GM12892 (cell line): ENCODE results near the gene GCLC.
A peak's percentile ranks its signal among the peaks of the same experiment; 100 is the strongest.
"Not testable (repeated sequence)": the region's sequence is repeated elsewhere in the genome, so short reads cannot be mapped to it uniquely, and the experiment has no call there.

Source experiments
- DNase-seq: peaks from one replicate; pipeline ENCODE4 v3.0.0; 2011; ENCODE audit not compliant: insufficient read length
- FAIRE-seq: peaks from 2 replicates; lab custom pipeline; 2011; peaks lifted over from hg19 to GRCh38; lab: Jason Lieb, UNC
- POLR2A ChIP-seq: IDR thresholded peaks from 2 replicates; pipeline ENCODE4 v1.6.1; 2011; ENCODE audit warnings: low read depth, low read length, control low read depth
- POLR2AphosphoS5 ChIP-seq: IDR thresholded peaks from 2 replicates; pipeline ENCODE4 v1.6.1; 2011; ENCODE audit warnings: low read depth, low read length, control low read depth
- TAF1 ChIP-seq: IDR thresholded peaks from 2 replicates; pipeline ENCODE4 v1.6.1; 2011; ENCODE audit warnings: low read depth, mild to moderate bottlenecking, control low read depth, low read length, borderline replicate concordance

The GCLC gene

DNA sequence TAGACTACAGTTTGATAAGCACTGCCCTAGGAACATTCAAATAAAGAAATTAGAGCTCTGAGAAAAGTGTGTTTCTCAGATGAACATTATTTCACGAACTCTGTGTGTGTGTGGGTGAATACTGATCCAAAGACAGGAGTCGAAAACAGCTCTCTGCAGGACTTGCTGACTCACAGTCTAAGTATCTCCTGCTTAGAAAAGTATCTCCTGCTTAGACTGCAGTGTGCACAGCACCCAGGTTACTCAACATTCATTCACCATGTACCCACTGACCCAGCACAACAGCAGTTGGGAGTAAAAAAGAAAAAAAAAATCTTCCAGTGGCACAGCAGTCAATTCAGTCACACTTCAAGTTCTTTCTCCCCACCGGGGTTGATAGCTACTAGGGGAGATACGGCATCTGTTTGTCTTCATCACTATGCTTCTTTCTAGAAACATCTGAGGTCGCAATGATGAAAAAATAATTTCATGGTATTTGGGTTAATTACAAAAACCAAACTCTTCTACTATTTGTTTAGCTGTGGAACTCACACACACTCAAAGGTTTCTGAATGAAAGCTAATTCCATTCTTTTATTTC, 48.0 kb downstream of the GCLC start:
- no peak for DNase-seq
- no peak for FAIRE-seq
- TF ChIP-seq POLR2AphosphoS5 = no peak
- TF ChIP-seq POLR2A = no peak
- TF ChIP-seq TAF1 = no peak

DNA sequence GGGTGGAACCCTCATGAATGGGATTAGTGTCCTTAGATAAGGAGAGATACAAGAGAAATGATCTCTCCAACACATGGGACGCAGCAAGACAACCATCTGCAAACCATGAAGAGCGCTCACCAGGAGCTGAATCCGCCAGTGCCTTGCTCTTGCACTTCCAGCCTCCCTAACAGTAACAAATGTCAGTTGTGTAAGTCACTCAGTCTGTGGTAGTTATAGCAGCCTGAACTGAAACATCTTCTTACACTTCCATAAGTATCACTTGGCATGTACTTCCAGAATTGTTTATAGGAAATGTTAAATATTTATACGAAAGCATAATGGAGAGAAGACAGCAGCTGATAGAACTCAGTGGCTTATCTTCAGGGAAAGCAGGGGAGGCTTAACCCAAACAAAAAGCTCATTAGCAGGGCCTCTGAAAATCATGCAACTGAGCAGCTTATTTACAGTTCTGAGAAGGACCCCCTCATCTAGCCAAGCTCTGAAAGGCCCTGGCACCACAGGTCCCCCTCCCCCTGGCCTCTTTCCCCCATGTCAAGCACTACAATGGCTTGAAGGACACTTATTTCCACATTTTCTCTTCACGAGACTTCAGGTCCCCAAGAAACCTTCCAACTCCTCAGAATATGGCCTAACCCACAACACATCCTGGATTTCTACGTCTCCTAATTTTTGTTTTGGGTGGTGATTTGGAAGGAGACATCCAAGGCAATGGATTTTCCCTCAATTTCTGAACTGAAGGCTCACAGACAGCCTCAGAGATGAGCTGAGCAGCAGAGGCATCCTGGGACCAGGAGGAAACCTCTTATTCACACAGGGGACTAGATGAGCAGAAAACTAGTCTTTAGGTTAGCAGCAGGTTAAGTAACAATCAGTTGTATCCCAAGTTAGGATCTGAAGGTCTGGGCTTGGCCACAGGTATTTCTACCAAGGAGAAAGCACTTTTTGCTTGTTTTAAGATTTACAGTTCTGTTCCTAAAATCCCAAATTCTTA, 49.1 kb downstream of the GCLC start:
- FAIRE-seq = no peak
- no peak for DNase-seq
- TF ChIP-seq TAF1 (no peak), POLR2A (no peak)

DNA sequence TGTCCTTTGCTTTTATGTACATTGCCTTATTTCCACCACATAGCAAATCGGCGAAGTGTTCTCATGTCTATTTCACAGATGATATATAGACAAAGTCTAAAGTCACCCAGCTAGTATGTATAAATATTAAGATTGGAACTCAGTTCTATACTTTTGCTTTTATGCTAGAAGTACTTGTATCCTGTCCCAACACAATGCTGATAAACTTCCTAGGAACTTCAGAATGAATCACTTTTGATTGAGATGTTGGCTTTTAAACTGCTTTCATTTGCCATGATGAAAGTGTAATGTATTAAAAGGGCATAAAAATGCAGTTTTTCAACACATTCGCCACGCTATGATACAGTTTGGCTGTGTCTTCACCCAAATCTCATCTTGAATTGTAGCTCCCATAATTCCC, 50.8 kb downstream of the GCLC start:
- FAIRE-seq (no peak), DNase-seq (no peak)

GRCh38 chr6:53493635-53494025, 51.3 kb downstream of the GCLC start:
- no peak for TF ChIP-seq TAF1
- no peak for TF ChIP-seq POLR2AphosphoS5
- TF ChIP-seq POLR2A = no peak
- DNase-seq = no peak
- FAIRE-seq = no peak

More for the DNA sequence above, 50.8 kb downstream of the GCLC start:
- TF ChIP-seq POLR2A (no peak), POLR2AphosphoS5 (no peak), TAF1 (no peak)

- DNase-seq (no peak), FAIRE-seq (no peak)
- TF ChIP-seq POLR2A (no peak), POLR2AphosphoS5 (no peak), TAF1 (no peak)
Observed at GRCh38 chr6:53492860-53493634, 51.9 kb downstream of the GCLC start.

DNA sequence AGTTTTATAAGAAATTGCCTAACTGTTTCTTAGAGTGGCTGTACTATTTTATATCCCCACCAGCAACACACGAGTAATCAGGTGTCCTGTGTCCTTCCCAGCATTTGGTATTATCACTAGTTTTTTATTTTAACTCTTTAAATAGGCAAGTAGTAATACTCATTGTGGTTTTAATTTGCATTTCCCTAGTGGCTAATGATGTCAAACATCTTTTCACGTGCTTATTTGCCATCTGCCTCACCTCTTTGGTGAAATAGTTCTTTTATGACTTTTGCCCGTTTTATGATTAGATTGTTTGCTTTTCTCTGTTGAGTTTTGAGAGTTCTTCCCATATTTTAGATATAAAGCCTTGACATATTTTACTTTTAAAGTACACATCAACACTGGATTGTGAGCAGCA, 57.8 kb downstream of the GCLC start:
- no peak for FAIRE-seq
- TF ChIP-seq POLR2AphosphoS5 = no peak
- no peak for TF ChIP-seq TAF1
- no peak for TF ChIP-seq POLR2A
- DNase-seq = no peak

DNA sequence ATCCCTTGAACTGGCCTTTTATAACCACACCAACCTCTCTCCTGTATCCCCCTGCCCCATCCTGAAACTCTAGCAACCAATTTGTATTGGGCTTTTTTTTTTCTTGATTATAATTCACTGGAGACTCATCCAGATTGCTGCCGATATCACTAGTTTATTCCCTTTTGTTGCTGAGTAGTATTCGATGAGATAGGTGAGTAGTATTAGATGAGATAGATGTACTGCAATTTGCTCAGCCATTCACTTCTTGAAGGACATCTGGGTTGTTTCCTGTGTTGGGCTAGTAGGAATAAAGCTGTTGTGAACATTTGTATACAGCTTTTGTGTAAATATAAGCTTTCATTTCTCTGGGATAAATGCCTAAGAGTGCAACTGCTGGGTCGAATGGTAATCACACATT, 58.2 kb downstream of the GCLC start:
- TF ChIP-seq POLR2A = no peak
- no peak for TF ChIP-seq TAF1
- no peak for TF ChIP-seq POLR2AphosphoS5
- FAIRE-seq (no peak), DNase-seq (no peak)

DNA sequence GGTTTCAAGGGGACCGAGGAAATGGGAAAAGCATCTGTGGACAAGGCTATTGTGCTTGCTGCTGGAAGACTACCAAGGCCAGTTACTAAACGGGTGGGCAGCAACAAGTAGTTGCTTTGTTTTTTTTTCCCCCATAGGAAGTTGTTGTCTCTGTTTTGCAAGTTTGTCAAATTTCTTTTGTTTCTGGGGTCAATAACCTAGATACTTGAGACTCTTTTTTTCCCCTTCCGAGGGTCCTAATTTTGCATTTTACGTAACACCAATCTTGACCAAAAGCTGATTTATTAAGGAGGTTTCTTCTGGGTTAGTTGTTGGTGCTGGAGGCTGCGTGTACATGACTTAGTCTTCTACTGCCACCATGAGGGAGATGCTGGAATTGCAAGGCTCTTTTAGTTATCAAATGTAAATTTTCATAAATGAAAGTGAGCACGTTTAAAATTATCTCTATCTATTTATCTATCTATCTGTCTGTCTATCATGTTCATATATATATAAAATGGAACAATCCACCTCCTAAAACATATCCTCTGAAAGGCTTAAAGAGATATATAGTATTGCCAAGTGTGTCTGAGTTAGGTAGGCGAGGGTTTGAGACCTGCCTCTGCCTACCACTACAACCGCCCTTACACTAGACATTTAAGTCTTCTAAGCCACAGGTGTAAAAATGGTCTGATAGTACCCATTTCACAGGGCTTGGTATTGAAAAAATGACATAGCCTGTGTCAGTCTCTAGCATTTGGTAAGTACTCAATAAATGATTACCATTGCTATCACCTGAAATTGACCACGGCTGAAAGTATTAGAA, 60.2 kb downstream of the GCLC start:
- FAIRE-seq = peak; percentile 46
- no peak for TF ChIP-seq POLR2A
- TF ChIP-seq POLR2AphosphoS5 = no peak
- DNase-seq = no peak

DNA sequence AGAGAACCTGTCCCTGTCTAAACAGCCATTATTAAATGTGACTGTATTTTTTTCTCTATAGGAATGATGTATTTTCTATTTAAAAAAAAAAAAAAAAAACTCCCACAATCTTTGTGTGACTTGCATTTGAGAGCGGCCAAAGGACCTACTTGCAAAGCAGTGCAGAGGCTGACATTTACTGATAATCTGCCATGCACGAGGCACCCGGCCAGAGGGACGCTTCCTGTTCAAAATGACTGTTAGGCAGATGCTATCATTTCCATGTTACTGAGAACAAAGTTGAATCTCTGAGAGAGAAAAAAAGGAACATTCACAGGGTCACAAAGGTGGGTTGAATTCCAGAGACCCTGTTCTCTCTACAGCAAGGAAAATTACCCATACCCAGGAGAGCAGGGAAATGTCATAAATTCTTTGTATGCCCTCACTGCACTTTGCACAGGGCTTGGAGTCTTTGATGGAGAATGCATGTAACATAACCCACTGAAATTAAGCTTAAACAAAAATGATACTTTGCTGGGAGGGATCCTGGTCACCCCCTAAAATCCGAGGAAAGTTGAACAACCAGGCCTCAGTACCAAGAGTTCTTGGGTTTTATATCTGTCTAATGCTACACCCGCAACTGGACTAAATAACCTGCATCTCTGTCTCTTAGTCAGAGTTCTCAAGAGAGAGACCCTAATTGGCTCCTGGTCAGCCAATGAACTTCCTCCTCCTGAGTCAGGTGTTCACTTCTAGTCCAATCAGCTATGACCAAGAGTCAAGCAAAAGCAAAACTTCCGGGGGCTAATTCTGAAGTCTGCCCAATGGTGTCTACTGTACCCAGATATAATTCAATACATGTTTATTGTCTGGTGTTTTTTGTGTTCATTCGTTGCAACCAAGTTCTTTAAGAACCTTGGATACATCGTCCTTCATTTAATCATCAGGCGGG, 61.2 kb downstream of the GCLC start:
- no peak for DNase-seq
- no peak for TF ChIP-seq POLR2A
- TF ChIP-seq POLR2AphosphoS5 = no peak
- TF ChIP-seq TAF1 = no peak
- no peak for FAIRE-seq

GRCh38 chr6:53481323-53481722, 63.6 kb downstream of the GCLC start:
- FAIRE-seq (peak; percentile 74), DNase-seq (no peak)
- TF ChIP-seq POLR2AphosphoS5 (no peak), POLR2A (no peak), TAF1 (no peak)

DNA sequence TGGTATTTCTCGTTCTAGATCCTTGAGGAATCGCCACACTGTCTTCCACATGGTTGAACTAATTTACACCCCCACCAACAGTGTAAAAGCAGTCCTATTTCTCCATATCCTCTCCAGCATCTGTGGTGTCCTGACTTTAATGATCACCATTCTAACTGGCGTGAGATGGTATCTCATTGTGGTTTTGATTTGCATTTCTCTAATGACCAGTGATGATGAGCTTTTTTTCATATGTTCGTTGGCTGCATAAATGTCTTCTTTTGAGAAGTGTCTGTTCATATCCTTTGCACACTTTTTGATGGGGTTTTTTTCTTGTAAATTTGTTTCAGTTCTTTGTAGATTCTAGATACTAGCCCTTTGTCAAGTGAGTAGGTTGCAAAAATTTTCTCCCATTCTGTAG, 64.1 kb downstream of the GCLC start:
- not testable (repeated sequence) for FAIRE-seq, DNase-seq
